ENCODE measurements around the gene CXCL13. TPM values are rescaled to one million over a fixed set of nuclear protein-coding genes. Genes with fewer than 3 reads are reported as not detected.

Gene CXCL13
- polyA plus RNA-seq, 6 donors from 2014 or later, result not detected

DNA sequence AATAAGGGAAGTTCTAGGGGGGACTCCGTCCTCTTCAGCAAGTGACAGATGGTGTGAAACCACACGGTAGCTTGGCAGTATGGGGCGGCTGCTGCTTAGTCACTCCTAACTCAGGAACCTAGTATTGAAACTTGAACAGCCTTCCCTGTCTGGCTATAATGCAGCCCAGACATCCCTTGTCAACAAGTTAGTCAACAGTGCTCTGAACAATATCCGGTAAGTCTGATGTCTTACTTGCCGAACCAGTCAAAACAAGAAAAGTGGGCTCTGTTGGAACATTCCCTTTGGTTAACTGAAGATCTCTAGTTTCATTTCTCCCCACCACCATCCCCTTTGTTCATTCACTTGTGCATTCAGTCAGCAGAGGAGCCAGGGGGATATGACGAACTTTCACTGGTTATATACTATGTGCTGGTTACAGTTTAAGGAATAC lies 18.7 kb upstream of the CXCL13 start:
- peaks cover 0 to 7% (median 7%) of the 10 kb centered on the region in 3 donors for H3K27me3 Mint-ChIP-seq
- no peaks in the 10 kb centered on the region for H3K9me3 Mint-ChIP-seq
- H3K4me3 Mint-ChIP-seq, result peak overlapping the region in 4 of 8 donors; percentile 0 to 43 (median 16)
- ATAC-seq (ENCODE audit: low read depth in 2 of 2) (peak; percentile 92 to 94), DNase-seq (peak; percentile 24)
- peaks cover 11 to 15% (median 13%) of the 10 kb centered on the region in 3 donors for H3K4me1 Mint-ChIP-seq
- peak overlapping the region in 3 of 6 donors; percentile 6 to 83 (median 83) for H3K27ac Mint-ChIP-seq
- H3K36me3 Mint-ChIP-seq, result no peaks in the 10 kb centered on the region

DNA sequence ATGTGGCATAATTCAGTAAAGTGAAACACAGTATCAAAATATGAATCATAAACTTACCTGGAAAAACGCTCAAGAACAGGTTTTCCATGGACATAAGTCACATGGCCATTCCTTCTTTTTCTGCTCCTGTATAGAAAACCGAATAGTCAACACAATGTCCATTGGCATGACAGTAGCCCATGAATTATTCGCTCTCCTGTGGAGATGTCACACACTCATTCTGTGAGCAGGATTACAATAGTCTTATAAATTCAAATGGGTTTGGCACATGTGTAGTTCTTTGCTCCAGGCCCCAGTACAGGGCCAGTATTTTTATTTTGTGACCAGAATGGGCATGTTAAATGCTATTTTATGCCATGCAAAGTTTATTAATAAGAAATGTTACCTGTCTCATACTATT lies 15.1 kb upstream of the CXCL13 start:
- H3K27ac Mint-ChIP-seq, result no peak overlapping the region
- peaks cover 13 to 15% (median 15%) of the 10 kb centered on the region in 3 donors for H3K4me1 Mint-ChIP-seq
- no peak for DNase-seq
- ATAC-seq (ENCODE audit: low read depth in 2 of 2), result no peak
- no peaks in the 10 kb centered on the region for H3K36me3 Mint-ChIP-seq
- H3K27me3 Mint-ChIP-seq, result no peaks in the 10 kb centered on the region
- H3K9me3 Mint-ChIP-seq, result no peaks in the 10 kb centered on the region
- H3K4me3 Mint-ChIP-seq, result no peak overlapping the region

DNA sequence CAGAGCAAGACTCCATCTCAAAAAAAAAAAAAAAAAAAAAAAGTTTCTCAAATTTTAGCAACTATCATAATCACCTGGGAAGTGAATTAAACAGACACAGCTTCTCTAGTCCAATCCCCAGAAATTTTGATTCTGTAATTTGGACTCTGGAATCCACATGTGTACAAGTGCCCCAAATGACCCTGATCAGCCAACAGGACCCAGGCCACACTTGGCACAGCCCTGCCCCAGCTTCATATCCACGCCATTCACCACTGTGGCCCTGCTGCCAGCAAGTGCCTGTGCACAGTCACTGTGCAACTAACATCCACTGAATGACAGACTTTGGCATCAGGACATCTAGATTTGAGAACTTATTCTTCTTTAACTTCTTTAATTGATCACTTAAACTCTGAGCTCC lies 14.1 kb upstream of the CXCL13 start:
- peaks cover 10 to 13% (median 12%) of the 10 kb centered on the region in 3 donors for H3K4me1 Mint-ChIP-seq
- no peak for ATAC-seq (ENCODE audit: low read depth in 2 of 2)
- no peak overlapping the region for H3K4me3 Mint-ChIP-seq
- H3K27me3 Mint-ChIP-seq, result no peaks in the 10 kb centered on the region
- no peak overlapping the region for H3K27ac Mint-ChIP-seq
- H3K36me3 Mint-ChIP-seq, result no peaks in the 10 kb centered on the region
- no peak for DNase-seq
- H3K9me3 Mint-ChIP-seq, result no peaks in the 10 kb centered on the region

- ATAC-seq (ENCODE audit: low read depth in 2 of 2), result no peak
Measured at GRCh38 chr4:77593101-77593500, 12.5 kb upstream of the CXCL13 start.

DNA sequence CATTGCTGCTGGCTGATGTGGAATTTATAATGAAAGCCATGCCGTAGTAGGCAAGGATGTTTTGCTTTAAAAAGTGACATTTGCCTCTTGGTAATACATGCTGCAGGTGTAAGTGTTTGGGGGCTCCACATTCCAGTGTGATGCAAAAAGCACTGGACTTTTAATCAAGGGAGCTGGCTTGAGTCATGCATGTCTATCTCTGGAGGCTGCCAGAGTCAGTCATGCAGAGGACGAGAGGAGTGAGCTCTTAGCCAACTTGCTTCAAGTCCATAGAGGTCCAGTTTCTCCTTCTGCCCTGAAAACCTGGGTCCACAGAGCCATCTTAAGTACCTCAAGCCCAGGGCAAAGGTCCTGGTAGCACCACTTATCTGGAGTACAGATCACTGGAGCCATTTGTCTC lies 11.6 kb upstream of the CXCL13 start:
- Mint-ChIP-seq H3K27ac (no peak overlapping the region), H3K4me3 (no peak overlapping the region), H3K4me1 (peaks cover 0 to 4% (median 0%) of the 10 kb centered on the region in 3 donors), H3K36me3 (no peaks in the 10 kb centered on the region), H3K9me3 (peaks cover 0 to 2% (median 0%) of the 10 kb centered on the region in 7 donors), H3K27me3 (peaks cover 0 to 9% (median 0%) of the 10 kb centered on the region in 3 donors)
- DNase-seq (no peak), ATAC-seq (ENCODE audit: low read depth in 2 of 2) (no peak)

More at GRCh38 chr4:77593101-77593500, 12.5 kb upstream of the CXCL13 start:
- Mint-ChIP-seq H3K4me1 (peaks cover 0 to 4% (median 0%) of the 10 kb centered on the region in 3 donors), H3K9me3 (peaks cover 0 to 2% (median 0%) of the 10 kb centered on the region in 7 donors), H3K27ac (no peak overlapping the region), H3K4me3 (no peak overlapping the region), H3K36me3 (no peaks in the 10 kb centered on the region), H3K27me3 (peaks cover 0 to 6% (median 0%) of the 10 kb centered on the region in 3 donors)
- DNase-seq, result no peak

DNA sequence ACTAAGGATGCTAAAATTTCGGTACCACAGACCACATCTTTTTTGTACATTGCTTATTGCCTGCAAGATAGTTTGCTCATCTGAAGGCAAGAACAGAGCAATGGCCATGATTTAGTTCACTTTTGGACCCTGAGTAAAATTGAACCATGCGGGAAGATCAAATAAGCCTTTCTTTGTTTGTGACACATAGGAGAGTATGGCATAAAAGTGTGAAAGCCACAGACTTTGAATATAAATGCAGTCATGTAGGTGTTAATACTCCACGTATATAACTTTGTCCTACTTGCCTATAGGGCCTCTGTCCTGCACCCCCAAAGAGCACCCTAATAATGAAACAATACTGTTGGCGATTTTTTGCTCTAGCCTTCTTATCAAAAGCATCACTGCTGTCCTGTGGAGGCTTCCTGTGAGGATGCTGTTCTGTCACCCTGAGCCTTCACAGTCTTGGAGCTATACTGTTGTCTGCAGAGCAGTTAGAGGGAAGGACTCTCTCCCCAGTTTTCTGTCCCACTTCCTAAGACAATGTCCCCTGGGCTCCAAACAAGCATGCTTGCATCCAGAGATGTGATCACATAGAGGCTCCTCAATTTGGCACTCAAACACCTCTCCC lies 10.2 kb upstream of the CXCL13 start:
- H3K27ac Mint-ChIP-seq, result no peak overlapping the region
- H3K4me1 Mint-ChIP-seq, result peaks cover 0 to 7% (median 0%) of the 10 kb centered on the region in 3 donors
- no peak for ATAC-seq (ENCODE audit: low read depth in 2 of 2)
- no peaks in the 10 kb centered on the region for H3K36me3 Mint-ChIP-seq
- peaks cover 4 to 19% (median 5%) of the 10 kb centered on the region in 3 donors for H3K27me3 Mint-ChIP-seq
- no peak for DNase-seq
- peaks cover 0 to 2% (median 0%) of the 10 kb centered on the region in 7 donors for H3K9me3 Mint-ChIP-seq
- no peak overlapping the region for H3K4me3 Mint-ChIP-seq

DNA sequence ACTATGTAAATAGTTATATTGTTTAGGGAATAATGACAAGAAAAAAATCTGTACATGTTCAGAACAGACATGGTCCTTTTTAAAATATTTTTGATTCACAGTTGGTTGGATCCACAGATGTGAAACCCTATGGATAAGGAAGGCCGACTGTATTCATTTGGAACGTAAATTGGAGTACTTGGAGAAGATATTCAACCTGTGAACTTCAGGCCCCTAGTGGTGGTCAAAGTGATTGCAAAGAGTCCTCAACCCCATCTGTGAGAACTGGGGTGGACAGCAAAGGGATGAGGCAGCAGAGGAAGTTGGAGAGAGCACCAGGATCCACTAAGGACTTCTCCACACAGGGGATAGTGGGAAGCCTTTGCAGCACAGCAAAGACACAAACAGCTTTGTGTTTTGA lies 6.2 kb upstream of the CXCL13 start:
- Mint-ChIP-seq H3K4me1 (peaks cover 0 to 4% (median 0%) of the 10 kb centered on the region in 3 donors), H3K27me3 (peaks cover 5 to 19% (median 8%) of the 10 kb centered on the region in 3 donors), H3K9me3 (peaks cover 0 to 2% (median 0%) of the 10 kb centered on the region in 7 donors), H3K4me3 (no peak overlapping the region), H3K27ac (no peak overlapping the region), H3K36me3 (no peaks in the 10 kb centered on the region)
- no peak for ATAC-seq (ENCODE audit: low read depth in 2 of 2)
- DNase-seq, result no peak

GRCh38 chr4:77600521-77601451 lies 4.8 kb upstream of the CXCL13 start:
- H3K36me3 Mint-ChIP-seq, result no peaks in the 10 kb centered on the region
- peaks cover 8 to 19% (median 10%) of the 10 kb centered on the region in 3 donors for H3K27me3 Mint-ChIP-seq
- peaks cover 0 to 2% (median 0%) of the 10 kb centered on the region in 7 donors for H3K9me3 Mint-ChIP-seq
- DNase-seq (peak; percentile 3), ATAC-seq (ENCODE audit: low read depth in 2 of 2) (no peak)
- no peak overlapping the region for H3K27ac Mint-ChIP-seq
- no peak overlapping the region for H3K4me3 Mint-ChIP-seq
- H3K4me1 Mint-ChIP-seq, result peaks cover 0 to 4% (median 0%) of the 10 kb centered on the region in 3 donors

GRCh38 chr4:77601614-77602187 lies 3.9 kb upstream of the CXCL13 start:
- Mint-ChIP-seq H3K36me3 (no peaks in the 10 kb centered on the region), H3K27ac (no peak overlapping the region), H3K27me3 (peaks cover 8 to 19% (median 10%) of the 10 kb centered on the region in 3 donors), H3K4me3 (no peak overlapping the region), H3K9me3 (peaks cover 0 to 2% (median 0%) of the 10 kb centered on the region in 7 donors), H3K4me1 (peaks cover 0 to 4% (median 0%) of the 10 kb centered on the region in 3 donors)
- no peak for ATAC-seq (ENCODE audit: low read depth in 2 of 2)
- no peak for DNase-seq

- Mint-ChIP-seq H3K4me1 (no peaks in the 10 kb centered on the region), H3K4me3 (no peak overlapping the region), H3K27me3 (peaks cover 0 to 16% (median 0%) of the 10 kb centered on the region in 3 donors), H3K36me3 (no peaks in the 10 kb centered on the region), H3K9me3 (no peaks in the 10 kb centered on the region), H3K27ac (no peak overlapping the region)
- DNase-seq (no peak), ATAC-seq (ENCODE audit: low read depth in 2 of 2) (no peak)
Measured at GRCh38 chr4:77613267-77613666, 7.6 kb downstream of the CXCL13 start.

- Mint-ChIP-seq H3K27me3 (peaks cover 5 to 28% (median 14%) of the 10 kb centered on the region in 3 donors), H3K36me3 (no peaks in the 10 kb centered on the region), H3K9me3 (no peaks in the 10 kb centered on the region)
Measured at GRCh38 chr4:77615153-77615552, 9.5 kb downstream of the CXCL13 start.

DNA sequence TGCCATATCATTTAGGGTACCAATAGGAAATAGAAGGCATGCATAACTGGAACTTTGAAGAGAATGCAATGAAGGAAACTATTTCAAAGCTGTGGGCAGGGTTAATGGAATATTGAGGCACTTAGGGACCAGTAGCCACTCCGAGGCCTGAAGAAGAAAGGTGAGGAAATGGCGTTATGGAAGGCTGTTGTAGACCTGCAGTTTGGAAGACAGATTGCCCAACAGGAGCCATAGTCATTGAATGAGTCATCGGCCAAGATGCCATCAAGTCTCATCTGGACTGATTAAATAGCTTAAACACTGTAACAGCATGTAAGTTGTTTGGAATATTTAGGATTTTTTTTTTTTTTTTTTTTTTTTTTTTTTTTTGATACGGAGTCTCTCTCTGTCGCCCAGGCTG lies 11.6 kb downstream of the CXCL13 start:
- DNase-seq, result no peak
- no peaks in the 10 kb centered on the region for H3K9me3 Mint-ChIP-seq
- no peak for ATAC-seq (ENCODE audit: low read depth in 2 of 2)
- H3K27ac Mint-ChIP-seq, result no peak overlapping the region
- no peaks in the 10 kb centered on the region for H3K36me3 Mint-ChIP-seq
- no peak overlapping the region for H3K4me3 Mint-ChIP-seq
- peaks cover 5 to 8% (median 8%) of the 10 kb centered on the region in 3 donors for H3K4me1 Mint-ChIP-seq
- peaks cover 5 to 26% (median 14%) of the 10 kb centered on the region in 3 donors for H3K27me3 Mint-ChIP-seq

More at GRCh38 chr4:77615153-77615552, 9.5 kb downstream of the CXCL13 start:
- Mint-ChIP-seq H3K27ac (no peak overlapping the region), H3K4me1 (peaks cover 5 to 8% (median 8%) of the 10 kb centered on the region in 3 donors), H3K4me3 (no peak overlapping the region)
- DNase-seq (no peak), ATAC-seq (ENCODE audit: low read depth in 2 of 2) (no peak)

Data from naive B cell (primary cell).